ENCODE results near the gene FBXL5. TPM values are rescaled to one million over a fixed set of nuclear protein-coding genes. Genes with fewer than 3 reads are reported as not detected.

Gene FBXL5
- total RNA-seq, 1 donor from 2014 or later, result 91.6 TPM

- peaks cover 21% of the 10 kb centered on the region for H3K4me1 ChIP-seq
- intact Hi-C loops (cut with micrococcal nuclease), result no loop called here
- no peak for DNase-seq
- H3K4me3 ChIP-seq, result no peak overlapping the region
- no peak for TF ChIP-seq CTCF (IDR thresholded peaks at IDR 0.05; ENCODE audit: borderline replicate concordance)
- no peak overlapping the region for H3K27ac ChIP-seq (replicated peaks)
- H3K9me3 ChIP-seq (replicated peaks), result no peaks in the 10 kb centered on the region
- H3K27me3 ChIP-seq (ENCODE audit: low read depth), result no peaks in the 10 kb centered on the region
- no peaks in the 10 kb centered on the region for H3K36me3 ChIP-seq
Measured at GRCh38 chr4:15670576-15670975, 15.4 kb upstream of the FBXL5 start.

GRCh38 chr4:15668566-15669435 lies 13.6 kb upstream of the FBXL5 start:
- Histone ChIP-seq H3K4me3 (no peak overlapping the region), H3K27me3 (ENCODE audit: low read depth) (no peaks in the 10 kb centered on the region), H3K27ac (replicated peaks) (no peak overlapping the region), H3K9me3 (replicated peaks) (no peaks in the 10 kb centered on the region), H3K36me3 (no peaks in the 10 kb centered on the region), H3K4me1 (peaks cover 21% of the 10 kb centered on the region)
- intact Hi-C loops (cut with micrococcal nuclease), result no loop called here
- TF ChIP-seq CTCF (IDR thresholded peaks at IDR 0.05; ENCODE audit: borderline replicate concordance), result no peak
- DNase-seq, result no peak

- Histone ChIP-seq H3K9me3 (replicated peaks) (no peaks in the 10 kb centered on the region), H3K27ac (replicated peaks) (no peak overlapping the region), H3K4me3 (no peak overlapping the region), H3K4me1 (peaks cover 21% of the 10 kb centered on the region), H3K27me3 (ENCODE audit: low read depth) (no peaks in the 10 kb centered on the region), H3K36me3 (no peaks in the 10 kb centered on the region)
- DNase-seq, result no peak
- intact Hi-C loops (cut with micrococcal nuclease), result no loop called here
- no peak for TF ChIP-seq CTCF (IDR thresholded peaks at IDR 0.05; ENCODE audit: borderline replicate concordance)
Measured at GRCh38 chr4:15667006-15667405, 11.8 kb upstream of the FBXL5 start.

GRCh38 chr4:15665753-15666365 lies 10.7 kb upstream of the FBXL5 start:
- Histone ChIP-seq H3K27me3 (ENCODE audit: low read depth) (no peaks in the 10 kb centered on the region), H3K36me3 (no peaks in the 10 kb centered on the region), H3K4me3 (no peak overlapping the region), H3K27ac (replicated peaks) (peak overlapping the region; percentile 57), H3K4me1 (peaks cover 21% of the 10 kb centered on the region), H3K9me3 (replicated peaks) (no peaks in the 10 kb centered on the region)
- intact Hi-C loops (cut with micrococcal nuclease), result no loop called here
- DNase-seq, result no peak
- TF ChIP-seq CTCF (IDR thresholded peaks at IDR 0.05; ENCODE audit: borderline replicate concordance), result no peak

GRCh38 chr4:15659768-15660570 lies 4.8 kb upstream of the FBXL5 start:
- intact Hi-C loops (cut with micrococcal nuclease), result no loop called here
- Histone ChIP-seq H3K36me3 (no peaks in the 10 kb centered on the region), H3K27ac (replicated peaks) (no peak overlapping the region), H3K4me3 (no peak overlapping the region), H3K4me1 (peaks cover 8% of the 10 kb centered on the region), H3K9me3 (replicated peaks) (no peaks in the 10 kb centered on the region), H3K27me3 (ENCODE audit: low read depth) (no peaks in the 10 kb centered on the region)
- no peak for TF ChIP-seq CTCF (IDR thresholded peaks at IDR 0.05; ENCODE audit: borderline replicate concordance)
- DNase-seq, result no peak

Data from left ventricle myocardium inferior (tissue), 1 donor.